ENCODE measurements around the gene GNG5.
"Not testable (repeated sequence)": the region's sequence is repeated elsewhere in the genome, so short reads cannot be mapped to it uniquely, and the experiment has no call there.

DNA sequence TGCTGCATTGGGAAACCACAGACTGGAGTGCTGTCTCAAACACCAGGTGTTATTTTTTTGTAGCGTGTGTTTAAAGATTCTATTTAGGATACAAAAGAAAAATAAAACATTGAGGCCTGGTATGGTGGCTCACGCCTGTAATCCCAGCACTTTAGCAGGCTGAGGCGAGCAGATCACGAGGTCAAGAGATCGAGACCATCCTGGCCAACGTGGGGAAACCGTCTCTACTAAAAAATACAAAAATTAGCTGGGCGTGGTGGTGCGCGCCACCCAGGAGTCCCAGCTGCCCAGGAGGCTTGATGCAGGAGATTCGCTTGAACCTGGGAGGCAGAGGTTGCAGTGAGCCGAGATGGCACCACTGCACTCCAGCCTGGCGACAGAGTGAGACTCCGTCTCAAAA, 1.5 kb upstream of the GNG5 start:
- not testable (repeated sequence) for TF ChIP-seq POLR2AphosphoS5 (IDR thresholded peaks at IDR 0.05; ENCODE audit: low read depth, low read length); POLR2A (IDR thresholded peaks at IDR 0.05; ENCODE audit: low read depth, low read length); TAF1 (IDR thresholded peaks at IDR 0.05; ENCODE audit: borderline replicate concordance, low read depth, low read length)
